Prostate gland (tissue), 2 donors: Measurements from ENCODE around the gene SEMA6A.

Experiments used
- POLR2A ChIP-seq: fragments of 450-650 bp; IDR thresholded peaks from one replicate; pipeline ENCODE4 v1.6.1; 2016; ENCODE audit warnings: antibody characterized with exemption, mild to moderate bottlenecking
- TF ChIP-seq, protein P1 (sequence below), 4 experiments: fragments of 200-600 bp in 2 of 4; fragments of 450-650 bp in 2 of 4; sonication (generic) in 2 of 4; IDR thresholded peaks; 1 replicate in 3 of 4; 2 replicates in 1 of 4; pipeline ENCODE4 v1.5.1; 2016 to 2019; ENCODE audit warnings: antibody characterized with exemption in 4 of 4, mild to moderate bottlenecking in 2 of 4, moderate library complexity in 2 of 4

DNA sequence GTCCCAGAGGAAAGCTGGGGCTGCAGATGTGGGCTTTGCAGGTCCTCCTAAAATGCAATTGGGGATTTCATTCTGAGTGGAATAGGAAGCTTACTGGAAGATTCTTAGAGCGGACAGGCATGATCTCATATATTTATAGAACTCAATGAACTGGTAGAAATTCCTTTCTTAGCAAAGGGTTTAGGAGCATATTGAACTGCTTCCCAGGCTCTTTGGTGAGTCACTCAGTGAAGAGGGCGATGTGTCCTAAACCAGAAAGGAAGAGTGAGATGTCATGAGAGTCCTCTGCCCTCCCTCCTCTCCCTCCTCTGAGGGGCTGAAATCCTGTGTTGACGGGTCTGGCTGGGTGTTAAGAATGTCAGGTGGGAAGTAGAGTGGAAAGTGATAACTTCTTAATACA lies 26.3 kb upstream of the SEMA6A start:
- TF ChIP-seq POLR2A, result no peak
- TF ChIP-seq, protein P1, sequence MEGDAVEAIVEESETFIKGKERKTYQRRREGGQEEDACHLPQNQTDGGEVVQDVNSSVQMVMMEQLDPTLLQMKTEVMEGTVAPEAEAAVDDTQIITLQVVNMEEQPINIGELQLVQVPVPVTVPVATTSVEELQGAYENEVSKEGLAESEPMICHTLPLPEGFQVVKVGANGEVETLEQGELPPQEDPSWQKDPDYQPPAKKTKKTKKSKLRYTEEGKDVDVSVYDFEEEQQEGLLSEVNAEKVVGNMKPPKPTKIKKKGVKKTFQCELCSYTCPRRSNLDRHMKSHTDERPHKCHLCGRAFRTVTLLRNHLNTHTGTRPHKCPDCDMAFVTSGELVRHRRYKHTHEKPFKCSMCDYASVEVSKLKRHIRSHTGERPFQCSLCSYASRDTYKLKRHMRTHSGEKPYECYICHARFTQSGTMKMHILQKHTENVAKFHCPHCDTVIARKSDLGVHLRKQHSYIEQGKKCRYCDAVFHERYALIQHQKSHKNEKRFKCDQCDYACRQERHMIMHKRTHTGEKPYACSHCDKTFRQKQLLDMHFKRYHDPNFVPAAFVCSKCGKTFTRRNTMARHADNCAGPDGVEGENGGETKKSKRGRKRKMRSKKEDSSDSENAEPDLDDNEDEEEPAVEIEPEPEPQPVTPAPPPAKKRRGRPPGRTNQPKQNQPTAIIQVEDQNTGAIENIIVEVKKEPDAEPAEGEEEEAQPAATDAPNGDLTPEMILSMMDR (IDR thresholded peaks at IDR 0.05), result no peak
